Naive B cell (primary cell): Measurements from ENCODE around the gene MFNG. TPM values are rescaled to one million over a fixed set of nuclear protein-coding genes. Genes with fewer than 3 reads are reported as not detected.
"Not testable (repeated sequence)": the region's sequence is repeated elsewhere in the genome, so short reads cannot be mapped to it uniquely, and the experiment has no call there.

ENCODE experiments used
- ATAC-seq, 2 donors: fragments of 150-1000 bp; cut with Tn5 transposase; 2 replicates each; pipeline ENCODE4 v1.10.0; 2021; ENCODE audit warnings: low read depth in 2 of 2, mild to moderate bottlenecking in 2 of 2, moderate library complexity in 2 of 2
- DNase-seq: peaks from one replicate; pipeline ENCODE4 v3.0.0; 2022
- H3K27ac Mint-ChIP-seq, 6 donors: one replicate each; pipeline ENCODE4 v1.8.0; 2020 to 2022; ENCODE audit warnings: mild to moderate bottlenecking in 6 of 6, mixed read lengths in 6 of 6, moderate library complexity in 5 of 6, inconsistent platforms in 2 of 6
- H3K27me3 Mint-ChIP-seq, 3 donors: one replicate each; pipeline ENCODE4 v1.8.0; 2021 to 2022; ENCODE audit warnings: mixed read lengths in 3 of 3, mild to moderate bottlenecking in 1 of 3
- H3K36me3 Mint-ChIP-seq, 2 donors: one replicate each; pipeline ENCODE4 v1.8.0; 2020 to 2022; ENCODE audit warnings: mixed read lengths in 2 of 2, inconsistent platforms in 1 of 2, mild to moderate bottlenecking in 1 of 2
- H3K4me1 Mint-ChIP-seq, 3 donors: one replicate each; pipeline ENCODE4 v1.8.0; 2020 to 2022; ENCODE audit warnings: mixed read lengths in 3 of 3, inconsistent platforms in 1 of 3, mild to moderate bottlenecking in 1 of 3, moderate library complexity in 1 of 3
- H3K4me3 Mint-ChIP-seq, 8 donors: one replicate each; pipeline ENCODE4 v1.8.0; 2020 to 2022; ENCODE audit warnings: mild to moderate bottlenecking in 8 of 8, mixed read lengths in 8 of 8, moderate library complexity in 8 of 8, inconsistent platforms in 2 of 8
- H3K9me3 Mint-ChIP-seq, 7 donors: one replicate each; pipeline ENCODE4 v1.8.0; 2020 to 2022; ENCODE audit warnings: mixed read lengths in 7 of 7, mild to moderate bottlenecking in 5 of 7, inconsistent platforms in 2 of 7, moderate library complexity in 1 of 7
- polyA plus RNA-seq, 6 donors: library from polyadenylated mRNA; unstranded; fragments of 300-500 nt; fragmentation: Illumina TruSeq; gene quantifications; one replicate each; pipeline ENCODE4 v1.2.3, GENCODE V29; 2021; ENCODE audit warnings: low read depth in 6 of 6

Gene MFNG
- polyA plus RNA-seq: 100 to 1,000 TPM; 145 to 298 (median 186) TPM

GRCh38 chr22:37486224-37486845, at the start of gene MFNG:
TSS of gene MFNG (minus strand) at chr22:37486384. CDS start at chr22:37486177, 207 bp downstream.
- peak; percentile 76 for DNase-seq
- Mint-ChIP-seq H3K4me1 (peaks cover 50 to 78% (median 62%) of the 10 kb centered on the region in 3 donors), H3K27me3 (no peaks in the 10 kb centered on the region)

GRCh38 chr22:37535159-37535558, 49.0 kb upstream of the MFNG start:
- Mint-ChIP-seq H3K4me1 (peaks cover 11 to 25% (median 17%) of the 10 kb centered on the region in 3 donors), H3K27me3 (peaks cover 8 to 9% (median 8%) of the 10 kb centered on the region in 3 donors), H3K4me3 (no peak overlapping the region), H3K36me3 (no peaks in the 10 kb centered on the region), H3K9me3 (no peaks in the 10 kb centered on the region), H3K27ac (peak overlapping the region in 1 of 6 donors; percentile 38)
- no peak for ATAC-seq
- DNase-seq: no peak

More at GRCh38 chr22:37486224-37486845, at the start of gene MFNG:
- Mint-ChIP-seq H3K4me3 (peak within 1 kb of the TSS; percentile 96 to 98 (median 98)), H3K9me3 (no peaks in the 10 kb centered on the region), H3K27ac (peak within 1 kb of the TSS; percentile 91 to 98 (median 97)), H3K36me3 (no peaks in the 10 kb centered on the region)
- ATAC-seq: peak; percentile 76

GRCh38 chr22:37534445-37534844, 48.3 kb upstream of the MFNG start:
- no peaks in the 10 kb centered on the region for H3K9me3 Mint-ChIP-seq
- H3K27ac Mint-ChIP-seq: no peak overlapping the region
- DNase-seq (no peak), ATAC-seq (no peak)
- H3K27me3 Mint-ChIP-seq: peaks cover 6 to 8% (median 6%) of the 10 kb centered on the region in 3 donors
- H3K4me1 Mint-ChIP-seq: peaks cover 10 to 23% (median 17%) of the 10 kb centered on the region in 3 donors
- no peak overlapping the region for H3K4me3 Mint-ChIP-seq
- no peaks in the 10 kb centered on the region for H3K36me3 Mint-ChIP-seq

- H3K4me1 Mint-ChIP-seq: peaks cover 9 to 19% (median 15%) of the 10 kb centered on the region in 3 donors
- no peak overlapping the region for H3K4me3 Mint-ChIP-seq
- DNase-seq: no peak
- H3K27me3 Mint-ChIP-seq: peaks cover 4 to 5% (median 4%) of the 10 kb centered on the region in 3 donors
- no peaks in the 10 kb centered on the region for H3K9me3 Mint-ChIP-seq
- no peak overlapping the region for H3K27ac Mint-ChIP-seq
- H3K36me3 Mint-ChIP-seq: no peaks in the 10 kb centered on the region
- ATAC-seq: no peak
These were observed 47.8 kb upstream of the MFNG start for GRCh38 chr22:37533995-37534394.

GRCh38 chr22:37529652-37530345, 43.6 kb upstream of the MFNG start:
- Mint-ChIP-seq H3K36me3 (no peaks in the 10 kb centered on the region), H3K27me3 (peaks cover 0 to 12% (median 7%) of the 10 kb centered on the region in 3 donors), H3K4me3 (no peak overlapping the region), H3K9me3 (no peaks in the 10 kb centered on the region), H3K27ac (no peak overlapping the region), H3K4me1 (peaks cover 0 to 1% (median 0%) of the 10 kb centered on the region in 3 donors)
- ATAC-seq (no peak), DNase-seq (no peak)

GRCh38 chr22:37527952-37528351, 41.8 kb upstream of the MFNG start:
- not testable (repeated sequence) for H3K9me3 Mint-ChIP-seq, H3K27ac Mint-ChIP-seq, H3K4me3 Mint-ChIP-seq, ATAC-seq, DNase-seq, H3K4me1 Mint-ChIP-seq, H3K36me3 Mint-ChIP-seq
- peaks cover 0 to 26% (median 17%) of the 10 kb centered on the region in 3 donors for H3K27me3 Mint-ChIP-seq

GRCh38 chr22:37527081-37527752, 41.0 kb upstream of the MFNG start:
- not testable (repeated sequence) for H3K27ac Mint-ChIP-seq, DNase-seq, H3K36me3 Mint-ChIP-seq, H3K4me3 Mint-ChIP-seq, H3K4me1 Mint-ChIP-seq, H3K9me3 Mint-ChIP-seq, ATAC-seq
- H3K27me3 Mint-ChIP-seq: peaks cover 7 to 33% (median 24%) of the 10 kb centered on the region in 3 donors

- DNase-seq: no peak
- no peak overlapping the region for H3K4me3 Mint-ChIP-seq
- peaks cover 15 to 41% (median 32%) of the 10 kb centered on the region in 3 donors for H3K27me3 Mint-ChIP-seq
- no peak overlapping the region for H3K27ac Mint-ChIP-seq
- no peak for ATAC-seq
- no peaks in the 10 kb centered on the region for H3K9me3 Mint-ChIP-seq
- H3K36me3 Mint-ChIP-seq: no peaks in the 10 kb centered on the region
- H3K4me1 Mint-ChIP-seq: peaks cover 0 to 1% (median 0%) of the 10 kb centered on the region in 3 donors
These were observed 40.2 kb upstream of the MFNG start for GRCh38 chr22:37526376-37526775.

GRCh38 chr22:37525746-37526350, 39.7 kb upstream of the MFNG start:
- Mint-ChIP-seq H3K27ac (no peak overlapping the region), H3K27me3 (peaks cover 20 to 47% (median 38%) of the 10 kb centered on the region in 3 donors), H3K4me1 (peaks cover 0 to 1% (median 0%) of the 10 kb centered on the region in 3 donors), H3K36me3 (no peaks in the 10 kb centered on the region), H3K4me3 (no peak overlapping the region), H3K9me3 (no peaks in the 10 kb centered on the region)
- ATAC-seq: no peak
- no peak for DNase-seq

GRCh38 chr22:37525073-37525745, 39.0 kb upstream of the MFNG start:
- peaks cover 24 to 52% (median 41%) of the 10 kb centered on the region in 3 donors for H3K27me3 Mint-ChIP-seq
- DNase-seq (no peak), ATAC-seq (no peak)
- no peaks in the 10 kb centered on the region for H3K36me3 Mint-ChIP-seq
- H3K4me3 Mint-ChIP-seq: no peak overlapping the region
- no peaks in the 10 kb centered on the region for H3K9me3 Mint-ChIP-seq
- H3K4me1 Mint-ChIP-seq: peaks cover 0 to 1% (median 0%) of the 10 kb centered on the region in 3 donors
- H3K27ac Mint-ChIP-seq: no peak overlapping the region

GRCh38 chr22:37522482-37522881, 36.3 kb upstream of the MFNG start:
- no peak for ATAC-seq

GRCh38 chr22:37521236-37521739, 35.1 kb upstream of the MFNG start:
- peak overlapping the region in 6 of 8 donors; percentile 31 to 80 (median 64) for H3K4me3 Mint-ChIP-seq
- H3K27ac Mint-ChIP-seq: peak overlapping the region in 1 of 6 donors; percentile 20

More at GRCh38 chr22:37522482-37522881, 36.3 kb upstream of the MFNG start:
- Mint-ChIP-seq H3K9me3 (peaks cover 0 to 4% (median 0%) of the 10 kb centered on the region in 7 donors), H3K27ac (no peak overlapping the region), H3K36me3 (no peaks in the 10 kb centered on the region), H3K4me3 (no peak overlapping the region), H3K4me1 (peaks cover 5 to 8% (median 6%) of the 10 kb centered on the region in 3 donors), H3K27me3 (peaks cover 28 to 70% (median 43%) of the 10 kb centered on the region in 3 donors)
- no peak for DNase-seq

More at GRCh38 chr22:37521236-37521739, 35.1 kb upstream of the MFNG start:
- Mint-ChIP-seq H3K27me3 (peaks cover 32 to 66% (median 43%) of the 10 kb centered on the region in 3 donors), H3K4me1 (peaks cover 5 to 8% (median 6%) of the 10 kb centered on the region in 3 donors), H3K9me3 (peaks cover 0 to 6% (median 2%) of the 10 kb centered on the region in 7 donors), H3K36me3 (no peaks in the 10 kb centered on the region)
- DNase-seq (no peak), ATAC-seq (no peak)
